ENCODE measurements around the gene FAM163B. TPM values are rescaled to one million over a fixed set of nuclear protein-coding genes. Genes with fewer than 3 reads are reported as not detected.
A peak's percentile ranks its signal among the peaks of the same experiment; 100 is the strongest.

The FAM163B gene
- total RNA-seq, 2 donors from 2014 or later = not detected

DNA sequence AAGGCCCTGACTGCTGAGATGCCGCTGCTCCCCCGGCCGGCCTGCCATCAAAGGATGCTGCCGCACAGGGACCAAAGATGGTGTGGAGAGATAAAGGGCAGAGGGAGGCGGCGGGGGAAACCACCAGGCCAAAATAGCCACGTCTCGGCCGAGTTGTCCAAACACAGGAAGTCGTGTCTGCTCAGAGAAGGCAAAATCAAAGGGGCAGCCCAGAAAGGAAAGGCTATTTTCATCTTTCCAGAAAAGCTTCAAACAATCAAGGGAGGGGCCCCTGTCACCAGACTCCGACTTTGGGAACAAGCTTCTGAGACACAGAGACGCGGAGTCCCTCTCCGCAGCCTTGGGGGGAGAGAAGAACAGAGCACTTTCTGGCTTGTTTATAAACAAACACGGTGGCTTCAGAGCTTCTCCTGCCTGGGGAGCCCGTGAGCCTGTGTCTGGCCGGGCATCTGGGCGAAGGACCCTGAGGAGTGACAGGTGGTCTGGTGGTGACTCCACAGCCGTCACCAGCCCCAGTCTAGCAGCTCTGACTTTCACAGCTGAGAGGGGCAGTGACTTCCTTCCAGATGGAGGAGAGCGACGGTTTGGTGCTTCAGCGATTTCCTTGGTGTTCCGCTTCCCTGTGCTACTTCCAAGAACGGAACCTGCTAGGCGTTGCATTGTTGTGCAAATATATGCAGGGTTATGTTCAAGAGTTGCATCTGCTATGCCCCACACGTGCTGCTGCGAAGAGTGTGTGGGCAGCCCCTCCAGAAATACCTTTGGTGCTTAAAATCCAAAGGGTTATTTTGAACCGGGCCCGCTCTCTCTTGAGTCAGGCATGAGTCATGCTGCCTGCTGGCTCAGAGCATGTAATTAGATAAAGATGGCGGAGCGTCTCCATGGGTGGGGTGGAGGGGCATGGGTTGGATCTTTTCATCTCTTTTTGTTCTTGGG, 50.7 kb downstream of the FAM163B start:
- Histone ChIP-seq H3K36me3 (no peaks in the 10 kb centered on the region), H3K9me3 (no peaks in the 10 kb centered on the region), H3K27me3 (replicated peaks; ENCODE audit: insufficient read depth) (no peaks in the 10 kb centered on the region), H3K4me1 (ENCODE audit: control insufficient read depth in 1 of 2, low read depth in 2 of 2) (peaks cover 10 to 35% of the 10 kb centered on the region in 2 donors), H3K27ac (peak overlapping the region in 1 of 2 donors; percentile 4), H3K4me3 (peak overlapping the region; percentile 35)
- DNase-seq (ENCODE audit: low spot score) (peak; percentile 31), ATAC-seq (ENCODE audit: insufficient number of reproducible peaks, low FRiP score, low read depth) (no peak)
- TF ChIP-seq, protein P1, sequence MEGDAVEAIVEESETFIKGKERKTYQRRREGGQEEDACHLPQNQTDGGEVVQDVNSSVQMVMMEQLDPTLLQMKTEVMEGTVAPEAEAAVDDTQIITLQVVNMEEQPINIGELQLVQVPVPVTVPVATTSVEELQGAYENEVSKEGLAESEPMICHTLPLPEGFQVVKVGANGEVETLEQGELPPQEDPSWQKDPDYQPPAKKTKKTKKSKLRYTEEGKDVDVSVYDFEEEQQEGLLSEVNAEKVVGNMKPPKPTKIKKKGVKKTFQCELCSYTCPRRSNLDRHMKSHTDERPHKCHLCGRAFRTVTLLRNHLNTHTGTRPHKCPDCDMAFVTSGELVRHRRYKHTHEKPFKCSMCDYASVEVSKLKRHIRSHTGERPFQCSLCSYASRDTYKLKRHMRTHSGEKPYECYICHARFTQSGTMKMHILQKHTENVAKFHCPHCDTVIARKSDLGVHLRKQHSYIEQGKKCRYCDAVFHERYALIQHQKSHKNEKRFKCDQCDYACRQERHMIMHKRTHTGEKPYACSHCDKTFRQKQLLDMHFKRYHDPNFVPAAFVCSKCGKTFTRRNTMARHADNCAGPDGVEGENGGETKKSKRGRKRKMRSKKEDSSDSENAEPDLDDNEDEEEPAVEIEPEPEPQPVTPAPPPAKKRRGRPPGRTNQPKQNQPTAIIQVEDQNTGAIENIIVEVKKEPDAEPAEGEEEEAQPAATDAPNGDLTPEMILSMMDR (IDR thresholded peaks at IDR 0.05) = no peak

DNA sequence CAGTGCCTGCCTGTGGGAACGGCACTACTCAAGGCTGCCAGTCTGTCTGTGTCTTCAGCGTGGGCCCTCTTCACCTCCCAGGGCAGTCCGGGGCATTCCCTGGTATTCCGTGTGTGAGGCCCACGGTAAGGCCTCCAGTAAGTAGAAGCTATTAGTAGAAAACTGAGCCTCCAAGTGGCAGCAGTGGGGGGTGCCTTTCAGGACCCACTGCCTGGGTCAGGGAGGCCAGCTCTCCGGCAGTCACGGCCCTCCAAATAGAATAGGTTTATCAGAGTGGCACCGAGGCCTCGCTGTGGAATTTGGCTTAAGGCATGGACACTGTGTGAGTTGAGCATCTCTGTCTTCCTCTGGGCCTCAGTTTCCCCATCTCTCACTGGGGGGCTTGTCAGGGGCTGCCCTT, 51.6 kb downstream of the FAM163B start:
- Histone ChIP-seq H3K27ac (no peak overlapping the region), H3K27me3 (replicated peaks; ENCODE audit: insufficient read depth) (no peaks in the 10 kb centered on the region), H3K4me3 (no peak overlapping the region), H3K36me3 (no peaks in the 10 kb centered on the region), H3K4me1 (ENCODE audit: control insufficient read depth in 1 of 2, low read depth in 2 of 2) (peaks cover 10 to 28% of the 10 kb centered on the region in 2 donors), H3K9me3 (no peaks in the 10 kb centered on the region)
- TF ChIP-seq, protein P1 (IDR thresholded peaks at IDR 0.05) = no peak
- ATAC-seq (ENCODE audit: insufficient number of reproducible peaks, low FRiP score, low read depth) (no peak), DNase-seq (ENCODE audit: low spot score) (no peak)

DNA sequence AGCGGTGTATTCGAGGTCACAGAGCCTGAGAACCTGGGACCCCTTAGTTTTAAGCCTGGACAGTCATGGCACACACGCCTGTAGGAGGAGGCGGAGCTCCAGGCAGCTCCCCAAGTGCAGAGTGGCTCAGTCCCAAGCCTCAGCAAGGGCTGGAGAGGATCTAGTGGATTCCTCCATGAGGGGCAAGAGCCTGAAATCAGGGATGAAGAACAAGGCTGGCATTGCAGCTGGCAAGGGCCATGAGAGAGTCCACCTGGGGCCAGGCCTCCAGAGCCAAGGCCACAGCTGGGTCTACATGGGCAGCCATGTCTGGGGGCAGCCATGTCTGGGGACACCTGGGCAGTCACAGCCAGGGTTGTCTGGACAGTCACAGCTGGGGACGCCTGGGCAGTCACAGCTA, 52.8 kb downstream of the FAM163B start:
- no peaks in the 10 kb centered on the region for H3K36me3 ChIP-seq
- H3K27ac ChIP-seq = no peak overlapping the region
- no peak overlapping the region for H3K4me3 ChIP-seq
- TF ChIP-seq, protein P1 (IDR thresholded peaks at IDR 0.05) = no peak
- H3K9me3 ChIP-seq = no peaks in the 10 kb centered on the region
- DNase-seq (ENCODE audit: low spot score) (no peak), ATAC-seq (ENCODE audit: insufficient number of reproducible peaks, low FRiP score, low read depth) (no peak)
- peaks cover 10 to 28% of the 10 kb centered on the region in 2 donors for H3K4me1 ChIP-seq (ENCODE audit: control insufficient read depth in 1 of 2, low read depth in 2 of 2)
- H3K27me3 ChIP-seq (replicated peaks; ENCODE audit: insufficient read depth) = no peaks in the 10 kb centered on the region

DNA sequence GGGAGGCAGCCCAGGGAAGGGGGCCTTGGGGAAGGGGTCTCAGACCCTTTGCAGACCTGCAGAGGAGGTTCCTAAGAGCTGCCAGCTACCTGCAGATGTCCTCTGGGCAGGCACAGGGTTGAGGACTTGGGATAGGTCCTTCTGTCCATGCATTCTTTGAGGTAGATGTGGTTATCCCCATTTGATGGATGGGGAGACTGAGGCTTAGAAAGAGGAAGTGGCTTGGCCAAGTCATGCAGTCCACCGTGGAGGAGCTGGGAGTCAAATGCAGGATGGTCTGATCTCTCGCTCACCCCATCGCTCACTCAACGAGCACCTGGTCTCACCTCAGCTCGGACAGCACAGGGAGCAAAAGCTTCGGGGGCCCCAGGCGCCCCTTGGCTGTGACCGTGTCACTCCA, 54.5 kb downstream of the FAM163B start:
- no peak overlapping the region for H3K4me3 ChIP-seq
- H3K27ac ChIP-seq = no peak overlapping the region
- H3K27me3 ChIP-seq (replicated peaks; ENCODE audit: insufficient read depth) = no peaks in the 10 kb centered on the region
- DNase-seq (ENCODE audit: low spot score) (no peak), ATAC-seq (ENCODE audit: insufficient number of reproducible peaks, low FRiP score, low read depth) (no peak)
- no peaks in the 10 kb centered on the region for H3K9me3 ChIP-seq
- H3K36me3 ChIP-seq = no peaks in the 10 kb centered on the region
- H3K4me1 ChIP-seq (ENCODE audit: control insufficient read depth in 1 of 2, low read depth in 2 of 2) = peaks cover 10 to 19% of the 10 kb centered on the region in 2 donors
- TF ChIP-seq, protein P1 (IDR thresholded peaks at IDR 0.05) = no peak

DNA sequence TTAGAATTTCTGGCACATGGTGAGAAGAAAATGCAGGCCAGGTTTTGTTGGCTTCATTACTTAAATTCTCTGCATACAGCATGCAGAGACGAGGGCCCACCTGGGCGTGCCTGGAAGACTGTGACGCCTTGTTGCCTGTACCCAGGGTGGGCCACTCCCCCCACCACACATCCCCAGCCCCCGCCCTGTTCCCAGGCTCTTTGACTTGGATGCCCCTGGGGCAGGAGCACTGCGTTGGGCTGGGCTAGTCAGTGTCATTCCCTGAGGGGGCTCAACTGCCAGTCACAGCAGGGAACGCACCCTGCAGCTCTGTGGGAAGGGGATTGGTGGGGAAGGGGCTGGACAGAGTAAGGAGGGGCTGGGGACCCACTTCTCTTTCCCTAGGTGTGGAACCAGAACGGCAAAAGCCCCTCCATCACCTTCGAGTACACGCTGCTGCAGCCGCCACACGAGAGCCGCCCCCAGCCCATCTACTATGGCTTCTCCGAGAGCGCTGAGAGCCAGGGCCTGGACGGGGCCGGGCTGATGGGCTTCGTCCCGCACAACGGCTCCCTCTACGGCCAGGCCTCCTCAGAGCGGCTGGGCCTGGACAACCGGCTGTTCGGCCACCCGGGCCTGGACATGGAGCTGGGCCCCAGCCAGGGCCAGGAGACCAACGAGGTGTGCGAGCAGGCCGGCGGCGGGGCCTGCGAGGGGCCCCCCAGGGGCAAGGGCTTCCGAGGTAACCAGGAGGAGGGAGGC, 55.0 kb downstream of the FAM163B start:
- TF ChIP-seq, protein P1 (IDR thresholded peaks at IDR 0.05) = no peak
- ATAC-seq (ENCODE audit: insufficient number of reproducible peaks, low FRiP score, low read depth) = no peak

More for the DNA sequence above, 55.0 kb downstream of the FAM163B start:
- no peak overlapping the region for H3K4me3 ChIP-seq
- H3K9me3 ChIP-seq = no peaks in the 10 kb centered on the region
- H3K27ac ChIP-seq = no peak overlapping the region
- H3K36me3 ChIP-seq = no peaks in the 10 kb centered on the region
- no peaks in the 10 kb centered on the region for H3K27me3 ChIP-seq (replicated peaks; ENCODE audit: insufficient read depth)
- DNase-seq (ENCODE audit: low spot score) = no peak
- peaks cover 10 to 16% of the 10 kb centered on the region in 2 donors for H3K4me1 ChIP-seq (ENCODE audit: control insufficient read depth in 1 of 2, low read depth in 2 of 2)
